ENCODE results near the gene ELAVL2.

ELAVL2 gene

DNA sequence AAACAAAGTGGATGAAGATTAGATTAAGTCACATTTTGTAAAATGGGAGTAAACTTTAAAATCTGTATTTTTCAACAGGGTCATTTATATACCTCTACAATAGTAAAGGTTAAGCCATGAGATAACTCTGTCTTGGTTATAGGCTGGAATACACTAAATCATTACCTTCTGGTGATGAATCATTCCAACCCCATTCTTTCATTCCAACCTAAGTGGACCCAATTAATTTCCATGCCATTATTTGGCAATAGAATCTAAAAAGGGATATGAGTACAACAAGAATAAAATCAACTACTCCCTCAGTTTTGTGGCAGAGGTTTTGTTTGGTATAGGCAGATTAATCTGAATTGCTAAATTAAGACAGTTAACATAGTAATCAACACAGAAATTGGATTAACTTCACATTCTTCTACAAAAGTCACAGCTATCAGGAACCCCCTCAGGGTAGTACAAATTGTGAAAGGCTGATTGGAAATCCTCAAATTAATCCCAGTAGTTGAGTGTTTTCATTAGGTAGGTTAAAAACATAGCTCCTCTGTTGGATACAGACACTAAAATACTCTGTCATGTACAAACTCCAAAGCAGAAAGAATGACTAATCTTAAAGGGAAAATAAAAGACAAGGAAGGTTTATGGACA, 54.2 kb downstream of the ELAVL2 start:
- Histone ChIP-seq H3K36me3 (no peaks in the 10 kb centered on the region), H3K27me3 (ENCODE audit: insufficient read depth, low read depth, severe bottlenecking) (no peaks in the 10 kb centered on the region), H3K9me3 (ENCODE audit: severe bottlenecking) (no peaks in the 10 kb centered on the region), H3K27ac (no peak overlapping the region), H3K4me3 (ENCODE audit: low read depth, low read length) (no peak overlapping the region)
- TF ChIP-seq, protein P1, sequence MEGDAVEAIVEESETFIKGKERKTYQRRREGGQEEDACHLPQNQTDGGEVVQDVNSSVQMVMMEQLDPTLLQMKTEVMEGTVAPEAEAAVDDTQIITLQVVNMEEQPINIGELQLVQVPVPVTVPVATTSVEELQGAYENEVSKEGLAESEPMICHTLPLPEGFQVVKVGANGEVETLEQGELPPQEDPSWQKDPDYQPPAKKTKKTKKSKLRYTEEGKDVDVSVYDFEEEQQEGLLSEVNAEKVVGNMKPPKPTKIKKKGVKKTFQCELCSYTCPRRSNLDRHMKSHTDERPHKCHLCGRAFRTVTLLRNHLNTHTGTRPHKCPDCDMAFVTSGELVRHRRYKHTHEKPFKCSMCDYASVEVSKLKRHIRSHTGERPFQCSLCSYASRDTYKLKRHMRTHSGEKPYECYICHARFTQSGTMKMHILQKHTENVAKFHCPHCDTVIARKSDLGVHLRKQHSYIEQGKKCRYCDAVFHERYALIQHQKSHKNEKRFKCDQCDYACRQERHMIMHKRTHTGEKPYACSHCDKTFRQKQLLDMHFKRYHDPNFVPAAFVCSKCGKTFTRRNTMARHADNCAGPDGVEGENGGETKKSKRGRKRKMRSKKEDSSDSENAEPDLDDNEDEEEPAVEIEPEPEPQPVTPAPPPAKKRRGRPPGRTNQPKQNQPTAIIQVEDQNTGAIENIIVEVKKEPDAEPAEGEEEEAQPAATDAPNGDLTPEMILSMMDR (IDR thresholded peaks at IDR 0.05; ENCODE audit: low read depth, low read length) = no peak
- no peak for DNase-seq

DNA sequence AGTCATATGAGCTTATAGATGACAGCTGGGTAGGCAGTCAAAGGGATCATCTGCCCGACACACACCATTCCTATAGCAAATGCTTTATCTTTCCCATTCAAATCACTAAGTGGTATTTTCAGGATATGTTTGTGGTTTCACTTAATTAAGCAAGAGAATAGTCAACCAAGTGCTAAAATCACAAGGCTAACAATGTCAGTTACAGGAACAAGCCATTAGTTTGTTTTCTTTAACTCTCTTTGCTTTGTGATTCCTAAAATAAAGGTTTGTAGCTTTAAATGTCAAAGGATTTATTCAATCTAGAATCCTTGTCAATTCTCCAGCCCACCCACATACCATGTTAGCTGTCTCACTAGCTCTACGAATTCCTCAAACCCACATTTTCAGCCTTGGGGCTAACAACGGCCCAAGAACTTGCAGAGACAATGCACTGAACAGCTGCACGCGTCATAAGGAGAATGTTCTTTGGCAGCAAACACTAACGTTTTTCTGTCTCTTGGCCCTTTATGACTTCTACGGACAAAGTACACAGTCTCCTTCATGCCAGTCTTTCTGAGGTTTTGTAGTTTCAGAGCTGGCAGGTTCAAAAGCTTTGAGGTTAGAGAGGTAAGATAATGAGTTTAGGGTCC, 56.6 kb downstream of the ELAVL2 start:
- no peak overlapping the region for H3K27ac ChIP-seq
- TF ChIP-seq, protein P1 (IDR thresholded peaks at IDR 0.05; ENCODE audit: low read depth, low read length) = no peak
- no peaks in the 10 kb centered on the region for H3K27me3 ChIP-seq (ENCODE audit: insufficient read depth, low read depth, severe bottlenecking)
- H3K4me3 ChIP-seq (ENCODE audit: low read depth, low read length) = no peak overlapping the region
- no peaks in the 10 kb centered on the region for H3K36me3 ChIP-seq
- no peaks in the 10 kb centered on the region for H3K9me3 ChIP-seq (ENCODE audit: severe bottlenecking)
- DNase-seq = no peak

DNA sequence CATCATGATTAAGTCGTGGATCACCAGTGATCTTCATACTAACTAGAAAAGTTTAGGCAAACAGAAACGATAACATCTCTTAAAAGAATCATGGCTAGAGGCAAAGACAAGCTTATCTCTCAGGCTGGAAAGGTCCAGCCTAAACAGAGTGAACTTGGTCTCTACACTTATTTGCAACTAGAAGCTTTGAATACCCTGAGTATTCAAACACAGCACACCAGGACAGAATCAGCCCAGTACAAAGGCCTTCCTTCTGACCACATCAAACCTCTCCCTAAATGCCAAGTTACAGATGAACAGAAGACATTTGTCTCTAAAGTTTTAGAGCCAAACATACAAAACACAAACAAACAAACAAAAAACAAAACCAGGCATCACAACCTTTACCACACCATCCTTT, 57.2 kb downstream of the ELAVL2 start:
- H3K36me3 ChIP-seq = no peaks in the 10 kb centered on the region
- DNase-seq = no peak
- no peaks in the 10 kb centered on the region for H3K27me3 ChIP-seq (ENCODE audit: insufficient read depth, low read depth, severe bottlenecking)
- no peak overlapping the region for H3K4me3 ChIP-seq (ENCODE audit: low read depth, low read length)
- TF ChIP-seq, protein P1 (IDR thresholded peaks at IDR 0.05; ENCODE audit: low read depth, low read length) = no peak
- no peak overlapping the region for H3K27ac ChIP-seq
- no peaks in the 10 kb centered on the region for H3K9me3 ChIP-seq (ENCODE audit: severe bottlenecking)

DNA sequence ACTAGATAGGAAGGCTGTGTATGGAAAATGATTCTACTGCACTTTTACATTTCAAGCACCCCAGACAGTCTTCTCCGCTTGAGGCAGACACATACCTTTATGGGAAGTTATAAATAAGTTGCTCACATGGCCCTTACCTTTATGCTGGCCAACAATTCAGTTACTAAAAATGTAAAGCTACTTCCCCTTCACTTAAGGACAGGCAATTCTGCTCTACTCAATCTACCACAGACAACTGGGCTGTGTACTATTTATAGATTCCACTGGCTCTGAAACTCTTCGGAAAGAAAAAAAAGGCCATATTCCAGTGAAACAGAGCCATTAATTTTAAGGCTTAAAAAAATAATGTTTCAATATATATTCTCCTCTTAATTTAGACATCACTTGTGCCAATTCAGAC, 59.4 kb downstream of the ELAVL2 start:
- H3K36me3 ChIP-seq = no peaks in the 10 kb centered on the region
- TF ChIP-seq, protein P1 (IDR thresholded peaks at IDR 0.05; ENCODE audit: low read depth, low read length) = no peak
- DNase-seq = no peak
- H3K27me3 ChIP-seq (ENCODE audit: insufficient read depth, low read depth, severe bottlenecking) = no peaks in the 10 kb centered on the region
- H3K27ac ChIP-seq = no peak overlapping the region
- no peaks in the 10 kb centered on the region for H3K9me3 ChIP-seq (ENCODE audit: severe bottlenecking)
- no peak overlapping the region for H3K4me3 ChIP-seq (ENCODE audit: low read depth, low read length)

DNA sequence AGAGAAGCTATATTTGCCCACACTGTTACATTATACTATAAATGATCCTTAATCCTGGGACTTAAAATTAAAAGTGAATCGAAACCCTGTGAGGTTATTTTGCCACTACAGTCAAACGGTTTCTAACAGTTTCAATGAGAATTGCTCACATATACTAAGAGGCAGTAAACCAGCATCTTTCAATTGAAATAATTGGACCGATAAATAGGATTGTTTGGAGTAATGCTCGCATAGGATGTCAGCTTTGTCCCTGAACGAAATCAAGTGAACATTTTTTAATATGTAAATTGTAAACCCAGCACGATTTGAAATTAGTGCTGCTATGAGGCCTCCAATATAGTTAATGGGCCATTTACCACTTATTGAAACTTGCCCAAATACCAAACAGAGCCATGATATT, 60.5 kb downstream of the ELAVL2 start:
- Histone ChIP-seq H3K27ac (no peak overlapping the region), H3K27me3 (ENCODE audit: insufficient read depth, low read depth, severe bottlenecking) (no peaks in the 10 kb centered on the region), H3K4me3 (ENCODE audit: low read depth, low read length) (no peak overlapping the region), H3K9me3 (ENCODE audit: severe bottlenecking) (no peaks in the 10 kb centered on the region), H3K36me3 (no peaks in the 10 kb centered on the region)
- TF ChIP-seq, protein P1 (IDR thresholded peaks at IDR 0.05; ENCODE audit: low read depth, low read length) = no peak
- no peak for DNase-seq

DNA sequence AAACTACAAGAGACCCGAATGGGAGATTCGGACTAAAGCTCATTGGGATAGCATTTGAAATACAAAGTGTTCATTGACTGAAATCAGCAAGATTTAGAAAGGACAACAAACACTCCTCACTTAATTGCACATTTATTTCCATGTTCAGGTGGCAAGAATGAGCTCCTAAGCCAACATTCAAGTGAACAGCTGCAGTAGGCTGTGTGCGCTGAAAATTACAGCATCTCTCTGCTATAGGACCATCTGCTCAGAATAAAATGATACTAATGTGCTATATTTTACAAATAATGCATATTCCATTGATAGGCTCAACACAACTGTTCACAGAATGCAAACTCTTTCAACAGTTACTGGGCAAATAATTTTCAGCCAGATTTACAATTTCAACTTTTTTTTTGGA, 61.8 kb downstream of the ELAVL2 start:
- DNase-seq = no peak

More for the DNA sequence above, 61.8 kb downstream of the ELAVL2 start:
- no peaks in the 10 kb centered on the region for H3K27me3 ChIP-seq (ENCODE audit: insufficient read depth, low read depth, severe bottlenecking)
- no peak overlapping the region for H3K4me3 ChIP-seq (ENCODE audit: low read depth, low read length)
- no peaks in the 10 kb centered on the region for H3K36me3 ChIP-seq
- TF ChIP-seq, protein P1 (IDR thresholded peaks at IDR 0.05; ENCODE audit: low read depth, low read length) = no peak
- H3K9me3 ChIP-seq (ENCODE audit: severe bottlenecking) = no peaks in the 10 kb centered on the region
- no peak overlapping the region for H3K27ac ChIP-seq

Data from WERI-Rb-1 (cell line).